ENCODE measurements around the gene SPATA19. TPM values are rescaled to one million over a fixed set of nuclear protein-coding genes. Genes with fewer than 3 reads are reported as not detected.
"Not testable (repeated sequence)": the region's sequence is repeated elsewhere in the genome, so short reads cannot be mapped to it uniquely, and the experiment has no call there.

SPATA19 gene
- total and polyA plus RNA-seq, 7 experiments from 2014 or later = not detected

GRCh38 chr11:133854330-133854960 is 9.1 kb upstream of the SPATA19 start:
- H3K4me1 ChIP-seq (ENCODE audit: control insufficient read depth in 2 of 2, insufficient read depth in 2 of 2, low read length in 2 of 2); H3K4me3 ChIP-seq (ENCODE audit: low read length); ATAC-seq; H3K9me3 ChIP-seq (ENCODE audit: control insufficient read depth in 2 of 3, low read length in 3 of 3); H3K36me3 Mint-ChIP-seq; H3K27ac Mint-ChIP-seq; H3K4me1 Mint-ChIP-seq; H3K36me3 ChIP-seq (ENCODE audit: control insufficient read depth in 2 of 3, insufficient read depth in 3 of 3, low read length in 3 of 3); CTCF ChIA-PET; H3K27ac ChIP-seq (ENCODE audit: low read depth, low read length); DNase-seq; intact Hi-C loops (cut with micrococcal nuclease); H3K4me3 Mint-ChIP-seq; H3K27me3 ChIP-seq (ENCODE audit: control insufficient read depth in 2 of 2, insufficient read depth in 2 of 2, low read length in 2 of 2); POLR2A ChIA-PET: not testable (repeated sequence)
- Mint-ChIP-seq H3K27me3 (peaks cover 43 to 69% (median 57%) of the 10 kb centered on the region in 5 donors), H3K9me3 (peaks cover 0 to 15% (median 3%) of the 10 kb centered on the region in 11 donors)

GRCh38 chr11:133844217-133844616 is 1.1 kb downstream of the SPATA19 start:
- H3K27ac Mint-ChIP-seq = no peak overlapping the region
- POLR2A ChIA-PET = no interaction called here
- Histone ChIP-seq H3K27ac (ENCODE audit: low read depth, low read length) (no peak overlapping the region), H3K27me3 (ENCODE audit: control insufficient read depth in 2 of 2, insufficient read depth in 2 of 2, low read length in 2 of 2) (no peaks in the 10 kb centered on the region), H3K4me3 (ENCODE audit: low read length) (no peak overlapping the region), H3K36me3 (ENCODE audit: control insufficient read depth in 2 of 3, insufficient read depth in 3 of 3, low read length in 3 of 3) (no peaks in the 10 kb centered on the region), H3K9me3 (ENCODE audit: control insufficient read depth in 2 of 3, low read length in 3 of 3) (no peaks in the 10 kb centered on the region), H3K4me1 (ENCODE audit: control insufficient read depth in 2 of 2, insufficient read depth in 2 of 2, low read length in 2 of 2) (no peaks in the 10 kb centered on the region)
- DNase-seq = no peak
- H3K36me3 Mint-ChIP-seq = no peaks in the 10 kb centered on the region
- CTCF ChIA-PET = no interaction called here
- intact Hi-C loops (cut with micrococcal nuclease) = no loop called here
- no peak overlapping the region for H3K4me3 Mint-ChIP-seq
- ATAC-seq = no peak
- peaks cover 0 to 22% (median 3%) of the 10 kb centered on the region in 11 donors for H3K9me3 Mint-ChIP-seq
- no peaks in the 10 kb centered on the region for H3K4me1 Mint-ChIP-seq
- peaks cover 11 to 38% (median 23%) of the 10 kb centered on the region in 5 donors for H3K27me3 Mint-ChIP-seq

- H3K4me1 ChIP-seq (ENCODE audit: control insufficient read depth in 2 of 2, insufficient read depth in 2 of 2, low read length in 2 of 2) = no peaks in the 10 kb centered on the region
- no peak overlapping the region for H3K27ac ChIP-seq (ENCODE audit: low read depth, low read length)
- H3K36me3 ChIP-seq (ENCODE audit: control insufficient read depth in 2 of 3, insufficient read depth in 3 of 3, low read length in 3 of 3) = no peaks in the 10 kb centered on the region
- Mint-ChIP-seq H3K4me1 (no peaks in the 10 kb centered on the region), H3K9me3 (peaks cover 0 to 21% (median 2%) of the 10 kb centered on the region in 11 donors), H3K4me3 (no peak overlapping the region), H3K36me3 (no peaks in the 10 kb centered on the region), H3K27me3 (peaks cover 7 to 38% (median 19%) of the 10 kb centered on the region in 5 donors), H3K27ac (no peak overlapping the region)
- no peaks in the 10 kb centered on the region for H3K27me3 ChIP-seq (ENCODE audit: control insufficient read depth in 2 of 2, insufficient read depth in 2 of 2, low read length in 2 of 2)
- no peak for ATAC-seq
- POLR2A ChIA-PET = no interaction called here
- no peak for DNase-seq
- H3K9me3 ChIP-seq (ENCODE audit: control insufficient read depth in 2 of 3, low read length in 3 of 3) = no peaks in the 10 kb centered on the region
- CTCF ChIA-PET = no interaction called here
- intact Hi-C loops (cut with micrococcal nuclease) = no loop called here
- H3K4me3 ChIP-seq (ENCODE audit: low read length) = no peak overlapping the region
Observed at GRCh38 chr11:133843454-133843987, 1.8 kb downstream of the SPATA19 start.

GRCh38 chr11:133842730-133843129 is 2.6 kb downstream of the SPATA19 start:
- no peak for DNase-seq
- intact Hi-C loops (cut with micrococcal nuclease) = no loop called here
- ChIA-PET CTCF (no interaction called here), POLR2A (no interaction called here)
- H3K9me3 Mint-ChIP-seq = peaks cover 0 to 13% (median 0%) of the 10 kb centered on the region in 11 donors
- peaks cover 3 to 34% (median 19%) of the 10 kb centered on the region in 5 donors for H3K27me3 Mint-ChIP-seq
- no peak overlapping the region for H3K4me3 Mint-ChIP-seq
- H3K9me3 ChIP-seq (ENCODE audit: control insufficient read depth in 2 of 3, low read length in 3 of 3) = no peaks in the 10 kb centered on the region
- H3K4me1 ChIP-seq (ENCODE audit: control insufficient read depth in 2 of 2, insufficient read depth in 2 of 2, low read length in 2 of 2) = no peaks in the 10 kb centered on the region
- no peaks in the 10 kb centered on the region for H3K36me3 Mint-ChIP-seq
- ATAC-seq = no peak
- H3K27me3 ChIP-seq (ENCODE audit: control insufficient read depth in 2 of 2, insufficient read depth in 2 of 2, low read length in 2 of 2) = no peaks in the 10 kb centered on the region
- H3K4me3 ChIP-seq (ENCODE audit: low read length) = no peak overlapping the region
- no peaks in the 10 kb centered on the region for H3K4me1 Mint-ChIP-seq
- no peaks in the 10 kb centered on the region for H3K36me3 ChIP-seq (ENCODE audit: control insufficient read depth in 2 of 3, insufficient read depth in 3 of 3, low read length in 3 of 3)
- no peak overlapping the region for H3K27ac ChIP-seq (ENCODE audit: low read depth, low read length)
- H3K27ac Mint-ChIP-seq = no peak overlapping the region

- POLR2A ChIA-PET = no interaction called here
Observed at GRCh38 chr11:133842053-133842452, 3.3 kb downstream of the SPATA19 start.

GRCh38 chr11:133841279-133842043 is 3.9 kb downstream of the SPATA19 start:
- no peaks in the 10 kb centered on the region for H3K9me3 ChIP-seq (ENCODE audit: control insufficient read depth in 2 of 3, low read length in 3 of 3)
- no peaks in the 10 kb centered on the region for H3K4me1 Mint-ChIP-seq
- ChIA-PET POLR2A (no interaction called here), CTCF (no interaction called here)
- H3K4me3 ChIP-seq (ENCODE audit: low read length) = no peak overlapping the region
- no peak overlapping the region for H3K27ac Mint-ChIP-seq
- no peaks in the 10 kb centered on the region for H3K27me3 ChIP-seq (ENCODE audit: control insufficient read depth in 2 of 2, insufficient read depth in 2 of 2, low read length in 2 of 2)
- H3K27me3 Mint-ChIP-seq = peaks cover 3 to 40% (median 23%) of the 10 kb centered on the region in 5 donors
- no peak overlapping the region for H3K27ac ChIP-seq (ENCODE audit: low read depth, low read length)
- H3K4me1 ChIP-seq (ENCODE audit: control insufficient read depth in 2 of 2, insufficient read depth in 2 of 2, low read length in 2 of 2) = no peaks in the 10 kb centered on the region
- ATAC-seq (no peak), DNase-seq (no peak)
- no peaks in the 10 kb centered on the region for H3K36me3 Mint-ChIP-seq
- H3K36me3 ChIP-seq (ENCODE audit: control insufficient read depth in 2 of 3, insufficient read depth in 3 of 3, low read length in 3 of 3) = no peaks in the 10 kb centered on the region
- peaks cover 0 to 6% (median 0%) of the 10 kb centered on the region in 11 donors for H3K9me3 Mint-ChIP-seq
- H3K4me3 Mint-ChIP-seq = no peak overlapping the region
- intact Hi-C loops (cut with micrococcal nuclease) = no loop called here

More at GRCh38 chr11:133842053-133842452, 3.3 kb downstream of the SPATA19 start:
- CTCF ChIA-PET = no interaction called here
- no peak overlapping the region for H3K4me3 ChIP-seq (ENCODE audit: low read length)
- no peaks in the 10 kb centered on the region for H3K36me3 Mint-ChIP-seq
- no peak overlapping the region for H3K27ac Mint-ChIP-seq
- intact Hi-C loops (cut with micrococcal nuclease) = no loop called here
- ATAC-seq (no peak), DNase-seq (no peak)
- H3K9me3 ChIP-seq (ENCODE audit: control insufficient read depth in 2 of 3, low read length in 3 of 3) = no peaks in the 10 kb centered on the region
- no peak overlapping the region for H3K27ac ChIP-seq (ENCODE audit: low read depth, low read length)
- H3K4me1 ChIP-seq (ENCODE audit: control insufficient read depth in 2 of 2, insufficient read depth in 2 of 2, low read length in 2 of 2) = no peaks in the 10 kb centered on the region
- H3K27me3 ChIP-seq (ENCODE audit: control insufficient read depth in 2 of 2, insufficient read depth in 2 of 2, low read length in 2 of 2) = no peaks in the 10 kb centered on the region
- no peaks in the 10 kb centered on the region for H3K4me1 Mint-ChIP-seq
- no peaks in the 10 kb centered on the region for H3K36me3 ChIP-seq (ENCODE audit: control insufficient read depth in 2 of 3, insufficient read depth in 3 of 3, low read length in 3 of 3)
- peaks cover 3 to 36% (median 20%) of the 10 kb centered on the region in 5 donors for H3K27me3 Mint-ChIP-seq
- H3K9me3 Mint-ChIP-seq = peaks cover 0 to 9% (median 0%) of the 10 kb centered on the region in 11 donors
- no peak overlapping the region for H3K4me3 Mint-ChIP-seq

Data from naive thymus-derived CD4-positive, alpha-beta T cell (primary cell).